Measurements from ENCODE around the gene FRMPD2. TPM values are rescaled to one million over a fixed set of nuclear protein-coding genes. Genes with fewer than 3 reads are reported as not detected.

Gene FRMPD2
- polyA plus RNA-seq, 1 donor from 2014 or later: 0.14 TPM

DNA sequence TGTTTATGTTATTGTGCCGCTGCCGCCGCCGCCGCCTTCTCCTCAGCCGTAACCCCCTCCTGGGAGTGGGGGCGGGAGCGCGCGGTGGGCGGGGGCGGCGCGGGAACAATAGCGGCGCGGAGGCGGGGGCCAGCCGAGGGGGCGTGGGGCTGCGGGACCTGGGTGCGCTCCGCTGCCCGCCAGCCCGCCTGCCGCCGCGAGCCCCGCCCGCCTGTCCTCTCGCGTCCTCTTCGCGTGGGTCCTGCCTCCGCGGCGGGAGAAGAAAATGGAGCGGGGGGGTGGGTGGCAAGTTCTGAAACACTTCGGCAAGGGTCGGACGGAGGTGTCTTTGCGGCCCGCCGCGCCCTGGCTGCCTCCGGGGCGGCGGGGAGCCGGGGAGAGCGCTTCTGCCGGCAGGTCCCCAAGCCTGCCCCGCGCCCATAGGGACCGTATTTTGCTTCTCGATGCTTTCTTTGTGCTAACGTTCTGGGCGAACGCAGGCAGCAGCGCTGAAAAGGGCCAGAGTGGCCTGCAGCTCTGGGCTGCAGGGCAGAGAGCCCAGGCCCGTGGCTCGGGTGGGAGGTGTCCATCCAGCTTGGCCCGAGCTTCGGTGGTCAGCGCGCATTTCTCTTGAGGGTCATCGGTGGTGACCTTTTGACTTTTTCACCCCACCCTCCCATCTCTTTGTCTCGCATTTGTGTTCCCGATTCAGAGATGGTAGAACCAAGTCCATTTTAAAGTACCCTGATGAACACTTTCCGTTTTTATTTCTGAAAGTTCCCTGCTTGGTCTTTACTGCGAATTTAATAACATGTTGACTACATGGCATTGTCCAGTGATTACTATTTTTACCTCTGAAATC lies 32.6 kb upstream of the FRMPD2 start:
- peaks cover 47% of the 10 kb centered on the region for H3K79me2 ChIP-seq (replicated peaks; ENCODE audit: insufficient read depth, low read length)
- H2AFZ ChIP-seq (ENCODE audit: low read depth, low read length): peak overlapping the region; percentile 77
- peak overlapping the region; percentile 74 for H3K4me2 ChIP-seq (ENCODE audit: low read length)
- H3F3A ChIP-seq (ENCODE audit: insufficient read depth, low read length, poor library complexity, severe bottlenecking): peaks cover 4% of the 10 kb centered on the region
- peak overlapping the region; percentile 97 for H3K9ac ChIP-seq (ENCODE audit: low read length)
- no peaks in the 10 kb centered on the region for H3K9me2 ChIP-seq (ENCODE audit: insufficient read depth, low read length)
- no peaks in the 10 kb centered on the region for H3K36me3 ChIP-seq (ENCODE audit: insufficient read depth, low read length)
- H3K4me3 ChIP-seq (ENCODE audit: low read length): peak overlapping the region; percentile 95
- H3K27ac ChIP-seq (ENCODE audit: low read length): peak overlapping the region; percentile 95
- TF ChIP-seq SMC3 (conservative IDR thresholded peaks at IDR 0.05; ENCODE audit: poor library complexity) (peak; percentile 0), MXI1 (conservative IDR thresholded peaks at IDR 0.05; ENCODE audit: poor library complexity, severe bottlenecking) (peak; percentile 5), EZH2 (IDR thresholded peaks at IDR 0.05; ENCODE audit: borderline replicate concordance, insufficient read depth, low read length, poor library complexity, severe bottlenecking) (no peak), RAD21 (conservative IDR thresholded peaks at IDR 0.05) (peak; percentile 16), POLR2AphosphoS5 (IDR thresholded peaks at IDR 0.05) (no peak), EP300 (conservative IDR thresholded peaks at IDR 0.05; ENCODE audit: poor library complexity, severe bottlenecking) (no peak), TAF1 (IDR thresholded peaks at IDR 0.05; ENCODE audit: low read depth) (peak; percentile 9)
- TF ChIP-seq, protein P1, sequence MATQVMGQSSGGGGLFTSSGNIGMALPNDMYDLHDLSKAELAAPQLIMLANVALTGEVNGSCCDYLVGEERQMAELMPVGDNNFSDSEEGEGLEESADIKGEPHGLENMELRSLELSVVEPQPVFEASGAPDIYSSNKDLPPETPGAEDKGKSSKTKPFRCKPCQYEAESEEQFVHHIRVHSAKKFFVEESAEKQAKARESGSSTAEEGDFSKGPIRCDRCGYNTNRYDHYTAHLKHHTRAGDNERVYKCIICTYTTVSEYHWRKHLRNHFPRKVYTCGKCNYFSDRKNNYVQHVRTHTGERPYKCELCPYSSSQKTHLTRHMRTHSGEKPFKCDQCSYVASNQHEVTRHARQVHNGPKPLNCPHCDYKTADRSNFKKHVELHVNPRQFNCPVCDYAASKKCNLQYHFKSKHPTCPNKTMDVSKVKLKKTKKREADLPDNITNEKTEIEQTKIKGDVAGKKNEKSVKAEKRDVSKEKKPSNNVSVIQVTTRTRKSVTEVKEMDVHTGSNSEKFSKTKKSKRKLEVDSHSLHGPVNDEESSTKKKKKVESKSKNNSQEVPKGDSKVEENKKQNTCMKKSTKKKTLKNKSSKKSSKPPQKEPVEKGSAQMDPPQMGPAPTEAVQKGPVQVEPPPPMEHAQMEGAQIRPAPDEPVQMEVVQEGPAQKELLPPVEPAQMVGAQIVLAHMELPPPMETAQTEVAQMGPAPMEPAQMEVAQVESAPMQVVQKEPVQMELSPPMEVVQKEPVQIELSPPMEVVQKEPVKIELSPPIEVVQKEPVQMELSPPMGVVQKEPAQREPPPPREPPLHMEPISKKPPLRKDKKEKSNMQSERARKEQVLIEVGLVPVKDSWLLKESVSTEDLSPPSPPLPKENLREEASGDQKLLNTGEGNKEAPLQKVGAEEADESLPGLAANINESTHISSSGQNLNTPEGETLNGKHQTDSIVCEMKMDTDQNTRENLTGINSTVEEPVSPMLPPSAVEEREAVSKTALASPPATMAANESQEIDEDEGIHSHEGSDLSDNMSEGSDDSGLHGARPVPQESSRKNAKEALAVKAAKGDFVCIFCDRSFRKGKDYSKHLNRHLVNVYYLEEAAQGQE (IDR thresholded peaks at IDR 0.05; ENCODE audit: borderline replicate concordance): peak; percentile 67
- TF ChIP-seq, protein P2, sequence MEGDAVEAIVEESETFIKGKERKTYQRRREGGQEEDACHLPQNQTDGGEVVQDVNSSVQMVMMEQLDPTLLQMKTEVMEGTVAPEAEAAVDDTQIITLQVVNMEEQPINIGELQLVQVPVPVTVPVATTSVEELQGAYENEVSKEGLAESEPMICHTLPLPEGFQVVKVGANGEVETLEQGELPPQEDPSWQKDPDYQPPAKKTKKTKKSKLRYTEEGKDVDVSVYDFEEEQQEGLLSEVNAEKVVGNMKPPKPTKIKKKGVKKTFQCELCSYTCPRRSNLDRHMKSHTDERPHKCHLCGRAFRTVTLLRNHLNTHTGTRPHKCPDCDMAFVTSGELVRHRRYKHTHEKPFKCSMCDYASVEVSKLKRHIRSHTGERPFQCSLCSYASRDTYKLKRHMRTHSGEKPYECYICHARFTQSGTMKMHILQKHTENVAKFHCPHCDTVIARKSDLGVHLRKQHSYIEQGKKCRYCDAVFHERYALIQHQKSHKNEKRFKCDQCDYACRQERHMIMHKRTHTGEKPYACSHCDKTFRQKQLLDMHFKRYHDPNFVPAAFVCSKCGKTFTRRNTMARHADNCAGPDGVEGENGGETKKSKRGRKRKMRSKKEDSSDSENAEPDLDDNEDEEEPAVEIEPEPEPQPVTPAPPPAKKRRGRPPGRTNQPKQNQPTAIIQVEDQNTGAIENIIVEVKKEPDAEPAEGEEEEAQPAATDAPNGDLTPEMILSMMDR (IDR thresholded peaks at IDR 0.05; ENCODE audit: poor library complexity, severe bottlenecking): no peak
- H4K20me1 ChIP-seq (ENCODE audit: insufficient read depth): peaks cover 6% of the 10 kb centered on the region
- no peaks in the 10 kb centered on the region for H3K9me3 ChIP-seq (ENCODE audit: low read length)
- H3K27me3 ChIP-seq (ENCODE audit: insufficient read depth, low read depth, low read length): no peaks in the 10 kb centered on the region

DNA sequence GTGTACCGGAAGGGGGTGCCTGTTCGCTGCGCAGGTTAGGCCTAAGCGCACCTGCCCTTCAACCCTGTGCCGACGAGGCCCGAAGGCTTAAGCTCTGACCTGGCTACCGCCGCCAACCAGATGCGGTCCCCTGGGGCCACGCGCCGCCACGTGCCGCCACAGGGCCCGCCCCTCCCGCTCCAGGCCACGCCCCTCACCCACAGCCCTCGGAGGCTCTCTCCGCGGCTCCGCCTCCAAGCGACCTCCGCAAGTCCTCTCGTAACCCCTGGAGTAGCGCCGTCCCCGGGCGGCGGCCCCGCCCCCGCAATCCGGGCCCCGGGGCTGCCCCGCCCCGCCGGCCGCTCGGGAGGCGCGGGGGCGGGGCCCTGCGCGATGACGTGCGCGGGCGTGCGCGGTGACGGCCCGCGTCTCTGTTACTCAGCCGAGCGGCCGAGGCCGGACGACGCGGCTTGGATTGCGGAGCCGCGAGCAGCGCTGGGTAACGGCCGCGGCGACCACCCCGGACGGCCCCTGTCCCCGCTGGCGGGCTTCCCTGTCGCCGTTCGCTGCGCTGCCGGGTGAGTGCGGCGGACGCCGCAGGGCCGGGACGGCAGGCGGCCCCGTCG lies 31.9 kb upstream of the FRMPD2 start, which contains the start of gene MAPK8:
Gene MAPK8, plus strand, starts transcription at position 413 of the 605 bp plus-strand sequence. CDS start 94,984 bp downstream, outside the sequence.
- TF ChIP-seq TAF1 (IDR thresholded peaks at IDR 0.05; ENCODE audit: low read depth) (no peak), POLR2AphosphoS5 (IDR thresholded peaks at IDR 0.05) (peak; percentile 94), EP300 (conservative IDR thresholded peaks at IDR 0.05; ENCODE audit: poor library complexity, severe bottlenecking) (peak; percentile 84), MXI1 (conservative IDR thresholded peaks at IDR 0.05; ENCODE audit: poor library complexity, severe bottlenecking) (peak; percentile 68), SMC3 (conservative IDR thresholded peaks at IDR 0.05; ENCODE audit: poor library complexity) (peak; percentile 27), RAD21 (conservative IDR thresholded peaks at IDR 0.05) (no peak)
- TF ChIP-seq, protein P2 (IDR thresholded peaks at IDR 0.05; ENCODE audit: poor library complexity, severe bottlenecking): no peak
- peak within 1 kb of the TSS; percentile 95 for H3K27ac ChIP-seq (ENCODE audit: low read length)
- H3K36me3 ChIP-seq (ENCODE audit: insufficient read depth, low read length): no peaks in the 10 kb centered on the region

More for the DNA sequence above, 31.9 kb upstream of the FRMPD2 start, which contains the start of gene MAPK8:
- Histone ChIP-seq H4K20me1 (ENCODE audit: insufficient read depth) (peaks cover 6% of the 10 kb centered on the region), H2AFZ (ENCODE audit: low read depth, low read length) (peak within 1 kb of the TSS; percentile 77), H3F3A (ENCODE audit: insufficient read depth, low read length, poor library complexity, severe bottlenecking) (peaks cover 4% of the 10 kb centered on the region), H3K4me2 (ENCODE audit: low read length) (peak within 1 kb of the TSS; percentile 79), H3K27me3 (ENCODE audit: insufficient read depth, low read depth, low read length) (no peaks in the 10 kb centered on the region), H3K9me2 (ENCODE audit: insufficient read depth, low read length) (no peaks in the 10 kb centered on the region), H3K79me2 (replicated peaks; ENCODE audit: insufficient read depth, low read length) (peaks cover 40% of the 10 kb centered on the region), H3K9ac (ENCODE audit: low read length) (peak within 1 kb of the TSS; percentile 97), H3K4me3 (ENCODE audit: low read length) (peak within 1 kb of the TSS; percentile 95), H3K9me3 (ENCODE audit: low read length) (no peaks in the 10 kb centered on the region)
